Psoas muscle (tissue), 8 donors: ENCODE results near the gene ASPSCR1. TPM values are rescaled to one million over a fixed set of nuclear protein-coding genes. Genes with fewer than 3 reads are reported as not detected.
A peak's percentile ranks its signal among the peaks of the same experiment; 100 is the strongest.

Source experiments
- ATAC-seq, 4 donors: fragments of 200-7000 bp; cut with Tn5 transposase; one replicate each; pipeline ENCODE4 v1.9.1; 2020; ENCODE audit warnings: moderate library complexity in 3 of 4, mild to moderate bottlenecking in 2 of 4
- DNase-seq, 2 donors: peaks; one replicate each; pipeline ENCODE4 v3.0.0-alpha.2; 2020
- H3K27ac ChIP-seq: fragments of 200-600 bp; one replicate; pipeline ENCODE4 v1.8.0; 2022
- H3K27me3 ChIP-seq, 3 donors: fragments of 200-600 bp in 1 of 3; one replicate each; pipeline versions ENCODE4 v1.6.1 to v1.8.0; 2013 to 2022; ENCODE audit warnings: low read length in 2 of 3, mild to moderate bottlenecking in 2 of 3, moderate library complexity in 1 of 3; ENCODE audit not compliant: insufficient read depth in 3 of 3
- H3K36me3 ChIP-seq, 2 donors: fragments of 200-600 bp in 1 of 2; one replicate each; pipeline versions ENCODE4 v1.6.1 to v1.8.0; 2013 to 2022; ENCODE audit warnings: low read depth in 1 of 2, mild to moderate bottlenecking in 1 of 2, moderate library complexity in 1 of 2; ENCODE audit not compliant: insufficient read depth in 1 of 2
- H3K4me1 ChIP-seq: fragments of 200-600 bp; one replicate; pipeline ENCODE4 v1.8.0; 2022
- H3K4me3 ChIP-seq: fragments of 200-600 bp; one replicate; pipeline ENCODE4 v1.8.0; 2022; ENCODE audit warnings: mild to moderate bottlenecking
- H3K9me3 ChIP-seq: fragments of 200-600 bp; one replicate; pipeline ENCODE4 v1.8.0; 2022
- CTCF ChIP-seq: fragments of 200-600 bp; IDR thresholded peaks from one replicate; pipeline ENCODE4 v1.8.0; 2022; ENCODE audit warnings: antibody characterized with exemption
- WGBS, 3 donors: extraction: QIAGEN DNeasy Blood & Tissue Kit; methylation state at CpG; one replicate each; pipeline versions ENCODE4 v1.1.6 to v1.1.7; 2013; 5-methylcytosine and 5-hydroxymethylcytosine counted together
- intact Hi-C, 2 donors: fragments of 100-400 bp; cut with DNase I; formaldehyde crosslinking; loops; one replicate each; pipeline versions ENCODE4 v1.11.0 to v1.14.2; 2022
- polyA plus RNA-seq, 3 donors: library from polyadenylated mRNA; stranded (reverse); fragments of 200-250 nt; gene quantifications; one replicate each; pipeline ENCODE4 v1.2.3, GENCODE V29; 2013
- total RNA-seq, 4 donors: library from RNA; stranded (reverse); fragmentation: NEBNext Ultra II Directional in 2 of 4; extraction: Animal tissue kit (Norgen Biotek cat#: 25700) in 2 of 4; gene quantifications; one replicate each; pipeline versions ENCODE4 v1.2.1 to v1.2.4, GENCODE V29; 2021 to 2023
- donor health status: healthy with polysubstance abuse.
- donor health status: DM: no; HTN: no; CAD: no; lungs with moderate emphysema.
- donor health status: Bipolar disorder and iron deficiency.
- donor health status: healthy.
- donor health status: DM: yes; HTN: yes; CAD: no.
- donor health status: DM: no; HTN: no; CAD: no.
- donor health status: DM: no; HTN: no; CAD: no.
- donor health status: DM: yes; HTN: yes; CAD: no.

ASPSCR1 gene
- total and polyA plus RNA-seq, 7 donors = 27.7 to 37.4 (median 33.0) TPM

- H3K36me3 ChIP-seq = peaks cover 0 to 3% of the 10 kb centered on the region in 2 donors
- no peak for TF ChIP-seq CTCF
- no peaks in the 10 kb centered on the region for H3K9me3 ChIP-seq
- no peaks in the 10 kb centered on the region for H3K27me3 ChIP-seq
- WGBS, 3 donors = 82 to 85% (median 85%) methylated on average over 30 to 31 of the region's 31 CpGs
- DNase-seq = peak; percentile 15 to 48
- no peak for ATAC-seq
- H3K4me1 ChIP-seq = peaks cover 16% of the 10 kb centered on the region
- intact Hi-C loops = no loop called here
- no peak overlapping the region for H3K4me3 ChIP-seq
- H3K27ac ChIP-seq = no peak overlapping the region
Measured at GRCh38 chr17:81929253-81930141, 47.9 kb upstream of the ASPSCR1 start.

- Histone ChIP-seq H3K4me3 (no peak overlapping the region), H3K27ac (no peak overlapping the region), H3K4me1 (peaks cover 8% of the 10 kb centered on the region), H3K27me3 (no peaks in the 10 kb centered on the region), H3K36me3 (peaks cover 0 to 3% of the 10 kb centered on the region in 2 donors), H3K9me3 (no peaks in the 10 kb centered on the region)
- DNase-seq = peak; percentile 30 to 34
- 52 to 65% (median 63%) methylated on average over 19 to 20 of the region's 20 CpGs for WGBS, 3 donors
- TF ChIP-seq CTCF = no peak
- ATAC-seq = no peak
- intact Hi-C loops = no loop called here
Measured at GRCh38 chr17:81930142-81931125, 47.0 kb upstream of the ASPSCR1 start.

GRCh38 chr17:81931189-81931556 lies 46.3 kb upstream of the ASPSCR1 start:
- Histone ChIP-seq H3K27ac (no peak overlapping the region), H3K4me1 (peaks cover 2% of the 10 kb centered on the region), H3K9me3 (no peaks in the 10 kb centered on the region), H3K27me3 (no peaks in the 10 kb centered on the region), H3K4me3 (no peak overlapping the region), H3K36me3 (peaks cover 0 to 3% of the 10 kb centered on the region in 2 donors)
- WGBS, 3 donors = 67 to 74% (median 69%) methylated on average over 13 of the region's 13 CpGs
- ATAC-seq (no peak), DNase-seq (peak; percentile 12 to 53)
- TF ChIP-seq CTCF = no peak
- intact Hi-C loops = no loop called here

- peaks cover 0 to 3% of the 10 kb centered on the region in 2 donors for H3K36me3 ChIP-seq
- H3K27ac ChIP-seq = no peak overlapping the region
- no peak for TF ChIP-seq CTCF
- H3K4me1 ChIP-seq = peaks cover 3% of the 10 kb centered on the region
- no peaks in the 10 kb centered on the region for H3K27me3 ChIP-seq
- no peak for DNase-seq
- intact Hi-C loops = no loop called here
- no peaks in the 10 kb centered on the region for H3K9me3 ChIP-seq
- 31 to 41% (median 33%) methylated on average over 11 to 15 of the region's 15 CpGs for WGBS, 3 donors
- H3K4me3 ChIP-seq = no peak overlapping the region
- no peak for ATAC-seq
Measured at GRCh38 chr17:81931557-81932332, 45.7 kb upstream of the ASPSCR1 start.
